HG03378 (cell line): Measurements from ENCODE around the gene HDGF.

Experiments
- ATAC-seq: cut with Tn5 transposase; IDR thresholded peaks from one replicate; pipeline ENCODE4 v1.9.1; 2021; ENCODE audit warnings: mild to moderate bottlenecking, moderate library complexity; ENCODE audit not compliant: unreplicated experiment

HDGF gene

DNA sequence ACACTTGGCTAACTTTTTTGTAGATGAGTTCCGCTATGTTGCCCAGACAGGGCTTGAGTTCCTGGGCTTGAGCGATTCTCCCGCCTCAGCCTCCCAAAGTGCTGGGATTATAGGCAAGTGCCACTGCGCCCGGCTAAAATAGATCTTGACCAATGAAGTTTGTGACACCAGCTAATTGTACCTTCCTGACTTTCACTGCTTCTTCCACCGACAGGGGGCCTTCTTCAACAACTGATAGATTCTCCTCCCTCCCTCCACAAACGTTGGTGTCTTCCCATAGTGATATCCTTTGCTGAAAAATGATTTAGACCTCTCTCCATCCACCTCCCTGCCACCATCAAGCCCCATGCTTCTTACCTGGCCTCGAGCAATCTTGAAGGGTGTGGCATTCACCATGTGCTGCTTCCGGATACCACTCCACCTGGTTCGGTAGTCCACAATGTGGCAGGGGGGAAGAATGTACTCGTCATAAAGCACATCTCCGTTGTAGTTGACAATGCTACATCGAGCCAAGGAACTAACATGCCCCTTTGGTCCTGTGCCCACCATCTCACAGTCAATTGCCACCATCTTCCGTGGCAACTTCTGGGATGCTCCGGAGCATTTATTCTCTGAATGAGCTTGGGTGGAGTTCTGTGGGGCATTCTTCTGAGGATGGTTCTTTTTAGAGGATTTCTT is 24.8 kb downstream of the HDGF start:
- no peak for ATAC-seq

DNA sequence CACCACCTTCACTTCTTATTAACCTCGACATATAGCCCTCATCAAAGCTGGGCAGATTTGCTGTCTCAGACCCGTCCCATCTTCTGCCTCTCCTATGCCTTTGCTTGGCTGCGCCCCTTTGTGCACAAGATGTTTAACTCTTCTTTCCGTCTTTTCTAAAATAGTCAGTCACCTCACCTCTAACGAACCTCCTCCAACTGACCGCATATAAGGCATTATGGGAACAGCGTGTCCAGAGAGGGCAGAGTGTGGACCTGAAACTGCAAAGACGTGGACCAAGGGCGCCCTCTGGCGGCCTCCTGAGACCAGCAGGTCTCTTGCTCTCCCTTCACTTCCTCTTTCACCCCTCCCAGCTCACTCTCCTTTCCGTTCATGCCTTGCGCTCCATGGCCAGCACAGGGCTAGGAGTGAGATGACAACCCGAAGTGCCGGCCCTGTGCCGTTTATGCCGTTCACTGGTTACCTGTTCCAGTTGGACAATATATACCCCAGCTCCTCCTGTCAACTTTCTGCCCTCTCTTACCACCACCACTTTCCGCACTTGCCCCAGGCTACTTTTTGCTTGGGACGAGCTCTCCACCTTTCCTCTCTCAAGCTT is 25.7 kb downstream of the HDGF start:
- ATAC-seq: peak; percentile 36

- ATAC-seq: no peak
Observed at GRCh38 chr1:156721535-156721934, 29.9 kb downstream of the HDGF start.

DNA sequence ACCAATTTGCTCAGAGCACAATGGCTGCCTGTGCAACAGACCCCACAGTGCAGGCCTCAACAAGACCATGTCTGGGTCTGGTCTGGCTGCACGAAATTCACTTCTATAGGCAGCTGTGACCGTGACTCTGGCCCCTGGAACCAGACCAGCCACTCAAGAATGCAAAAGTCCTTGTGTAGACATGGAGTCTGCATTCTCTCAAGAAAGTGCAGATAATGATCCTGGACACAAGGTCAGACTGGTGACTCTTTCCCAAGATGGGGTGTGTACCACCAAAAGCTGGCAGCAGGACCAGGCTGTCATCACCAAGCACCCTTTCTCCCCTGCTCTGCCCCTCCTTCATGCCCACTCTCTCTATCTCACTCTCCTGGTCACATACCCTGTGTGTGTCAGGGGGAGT is 30.3 kb downstream of the HDGF start:
- ATAC-seq: no peak

GRCh38 chr1:156717351-156717750 is 34.1 kb downstream of the HDGF start:
- no peak for ATAC-seq

- no peak for ATAC-seq
Observed at GRCh38 chr1:156714830-156715229, 36.6 kb downstream of the HDGF start.

DNA sequence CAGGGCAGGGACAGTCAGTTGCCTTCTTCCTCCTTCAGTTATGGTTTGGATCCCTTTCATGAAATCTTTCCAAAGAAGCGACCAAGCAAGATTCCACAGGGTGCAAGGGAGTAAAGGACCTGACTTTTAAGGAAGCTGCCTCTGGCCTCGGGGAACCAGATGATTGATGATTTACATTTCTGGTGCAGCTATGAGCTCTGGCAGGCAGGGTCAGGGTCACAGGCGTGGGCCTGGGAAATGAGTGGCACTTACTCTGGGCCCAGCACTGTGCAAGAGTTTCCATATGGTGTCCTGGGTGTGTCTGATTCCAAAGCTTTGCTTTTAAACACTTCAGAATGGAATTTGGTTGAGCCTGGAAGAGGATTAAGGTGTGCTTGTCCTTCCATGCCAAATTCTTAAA is 38.8 kb downstream of the HDGF start:
- ATAC-seq: no peak

GRCh38 chr1:156711011-156711817 is 40.3 kb downstream of the HDGF start:
- ATAC-seq: no peak

DNA sequence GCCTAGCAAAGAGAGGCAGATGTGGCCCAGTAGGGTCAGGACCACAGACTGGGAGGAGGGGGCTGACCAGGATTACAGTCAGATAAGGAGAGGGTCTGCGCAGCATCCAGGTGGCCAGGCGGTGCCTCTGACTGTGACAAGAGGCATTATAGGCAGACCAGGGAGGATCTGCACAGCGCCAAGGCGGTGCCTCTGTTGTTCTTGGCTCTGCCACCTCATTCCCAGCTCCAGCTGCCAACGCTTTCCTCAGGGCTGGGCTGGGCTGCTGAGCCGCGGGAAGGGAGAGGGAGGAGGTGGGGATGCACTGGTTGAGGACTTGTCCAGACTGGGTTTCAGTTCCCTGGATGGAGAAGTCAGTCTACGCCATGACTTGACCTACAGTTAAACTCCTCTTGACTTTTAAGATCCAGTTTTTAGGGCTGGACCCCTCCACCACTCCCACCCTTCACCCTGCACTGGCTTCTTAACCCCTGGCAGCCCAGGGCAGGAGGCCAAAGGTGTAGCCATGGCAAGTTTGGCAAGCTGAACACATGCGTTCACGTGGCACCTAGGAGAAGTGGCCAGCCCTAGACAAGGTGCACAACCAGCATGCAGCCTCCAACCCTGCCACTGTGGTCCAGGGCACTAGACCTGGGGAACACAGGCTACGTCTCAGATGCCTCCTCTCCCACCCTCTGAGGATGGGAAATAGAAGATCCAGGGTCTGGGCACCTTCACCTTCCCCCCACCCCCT is 41.6 kb downstream of the HDGF start:
- ATAC-seq: no peak

DNA sequence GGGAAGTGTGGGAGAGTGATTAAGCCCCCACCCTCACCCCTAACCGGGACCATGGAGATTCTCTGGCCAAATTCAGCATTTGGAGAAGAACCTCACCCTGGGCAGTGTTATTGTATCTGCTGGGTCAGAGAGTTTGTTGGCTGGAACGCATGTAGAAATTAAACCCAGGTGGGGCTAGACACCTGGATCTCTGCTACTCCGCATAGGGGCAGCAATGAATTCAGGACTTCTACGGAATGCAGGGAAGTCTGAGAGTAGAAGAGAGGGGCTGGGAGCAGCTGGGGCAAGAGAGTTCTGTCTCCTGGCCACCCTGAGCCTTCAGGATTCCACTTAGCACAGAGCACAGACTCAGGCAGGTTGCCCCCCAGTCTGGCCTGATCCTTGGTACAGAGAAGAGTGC is 42.4 kb downstream of the HDGF start:
- ATAC-seq: no peak

- no peak for ATAC-seq
Observed at GRCh38 chr1:156708218-156708661, 43.2 kb downstream of the HDGF start.

DNA sequence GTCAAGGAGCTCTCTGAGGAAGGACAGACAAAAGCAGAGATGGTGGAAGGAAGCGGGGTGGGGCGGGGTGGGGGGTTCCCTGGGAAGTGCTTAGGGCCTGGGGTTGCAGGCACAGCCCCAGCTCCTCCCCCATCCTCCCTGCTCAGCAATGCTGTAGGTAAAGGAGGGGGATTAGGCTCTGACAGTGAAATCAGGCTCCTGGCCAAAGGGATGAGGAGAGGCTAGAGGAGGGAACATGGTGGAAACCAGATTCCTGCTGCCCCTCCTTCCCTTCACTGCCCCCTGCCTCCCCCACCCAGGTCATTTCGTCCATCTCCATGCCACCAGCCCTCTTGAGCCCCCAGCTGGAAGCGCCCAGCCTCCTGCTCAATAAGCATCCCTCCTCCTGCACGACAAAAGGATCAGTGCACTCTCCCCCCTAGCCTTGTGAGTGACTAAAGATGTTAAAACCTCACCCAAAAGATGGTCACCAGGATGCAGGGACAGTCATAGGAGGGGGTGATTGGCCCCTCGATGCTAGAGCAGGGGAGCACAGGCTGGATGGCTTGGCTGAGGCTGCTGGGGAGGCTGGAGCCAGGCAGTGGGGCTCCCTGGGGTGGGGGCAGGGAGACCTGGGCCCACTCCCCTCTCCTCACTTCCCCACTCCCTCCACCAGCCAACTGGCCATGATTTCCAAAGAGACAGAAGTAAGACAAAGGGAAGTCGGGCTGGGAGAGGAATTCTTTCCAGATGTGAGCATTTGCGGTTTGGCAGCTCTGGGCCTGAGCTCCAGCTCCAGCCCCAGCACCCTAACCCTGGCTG is 43.9 kb downstream of the HDGF start:
- no peak for ATAC-seq

GRCh38 chr1:156706657-156707416 is 44.6 kb downstream of the HDGF start:
- ATAC-seq: no peak

GRCh38 chr1:156705918-156706656 is 45.4 kb downstream of the HDGF start:
- ATAC-seq: no peak

DNA sequence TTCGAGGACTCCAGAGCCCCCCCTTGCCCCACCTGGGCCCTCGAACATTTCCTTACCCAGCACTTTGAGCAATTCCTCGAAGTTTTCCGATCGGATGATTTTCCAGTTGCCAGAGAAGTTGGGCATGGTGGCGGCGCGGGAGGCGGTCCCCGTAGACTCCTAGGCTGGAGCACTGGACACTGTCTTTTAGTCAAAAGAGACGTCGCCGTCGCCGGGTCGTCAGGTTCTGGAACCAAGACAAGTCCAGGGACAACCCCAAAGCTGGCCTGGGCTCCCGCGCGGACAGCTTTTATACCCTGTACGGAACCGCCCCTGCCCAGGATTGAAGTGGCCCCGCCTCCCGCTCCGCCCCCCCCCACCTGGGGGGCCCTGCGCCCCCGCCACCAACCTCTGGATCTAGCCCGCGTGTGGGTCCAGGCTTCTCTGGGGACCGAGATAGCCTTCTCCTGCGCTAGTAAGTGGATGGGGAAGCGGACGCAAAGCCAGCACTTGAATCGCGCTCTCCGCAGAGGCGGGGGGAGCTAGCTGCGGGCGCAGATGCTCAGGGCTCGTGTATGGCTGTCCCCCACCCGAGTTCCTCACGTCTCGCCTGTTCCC is 46.1 kb downstream of the HDGF start, which contains the start of gene CRABP2:
Gene CRABP2 (minus strand): TSS at position 263 of the 597 bp plus-strand sequence. CDS start 137 bp downstream, at position 126.
- no peak for ATAC-seq

- no peak for ATAC-seq
Observed at GRCh38 chr1:156704930-156705320, 46.5 kb downstream of the HDGF start.

DNA sequence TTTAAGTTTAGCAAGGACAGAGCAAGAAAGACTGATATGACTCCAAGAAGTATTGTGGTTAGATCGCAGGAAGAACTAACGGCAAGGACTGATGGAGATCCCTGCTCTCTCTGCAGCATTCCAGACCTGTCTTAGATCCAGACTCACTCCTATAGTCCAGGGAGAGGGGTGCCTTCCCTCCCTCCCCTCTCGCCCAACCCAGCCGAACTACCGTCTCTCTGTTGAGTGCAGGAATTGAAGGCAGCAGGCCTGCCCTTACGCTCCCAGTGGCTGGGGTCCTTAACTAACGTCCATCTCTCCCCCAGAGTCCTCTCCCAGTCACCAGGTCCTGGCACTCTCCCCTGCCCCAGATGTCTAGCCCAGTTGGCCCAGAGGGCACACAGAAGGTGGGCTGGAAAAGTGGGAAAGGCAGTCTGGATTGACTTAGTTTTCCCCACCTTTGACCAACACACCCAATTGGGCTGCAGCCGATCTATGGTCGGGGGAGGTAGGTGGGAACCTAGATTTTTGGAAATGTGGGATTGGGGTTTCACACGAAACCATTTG is 47.2 kb downstream of the HDGF start:
- no peak for ATAC-seq

DNA sequence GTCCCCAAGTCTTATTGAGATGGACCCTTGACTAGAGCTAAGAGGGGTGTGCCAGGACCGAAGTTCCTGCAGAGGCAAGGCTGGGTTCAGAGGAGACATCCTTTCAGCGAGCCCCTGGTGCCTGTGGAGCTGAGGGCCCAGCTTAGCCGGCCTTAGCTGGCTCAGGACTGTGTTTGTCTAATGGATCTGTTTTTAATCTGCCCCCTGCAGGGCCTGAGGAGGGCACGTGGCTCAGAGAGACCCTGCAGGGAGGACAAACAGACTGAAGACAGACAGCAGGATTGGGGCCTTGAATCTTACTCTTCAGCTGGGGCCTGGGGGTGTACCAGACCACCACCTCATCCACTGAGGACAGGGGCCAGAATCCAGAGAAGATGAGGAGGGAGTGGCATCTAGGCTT is 47.7 kb downstream of the HDGF start:
- no peak for ATAC-seq
